HAP-1 (cell line): Measurements from ENCODE around the gene CEP112.
"Not testable (repeated sequence)": the region's sequence is repeated elsewhere in the genome, so short reads cannot be mapped to it uniquely, and the experiment has no call there.

Source experiments
- DNase-seq, 2 experiments: peaks; one replicate each; pipeline ENCODE4 v3.0.0-alpha.2; 2016 to 2020; ENCODE audit warnings: low spot score in 2 of 2
- H3K27me3 ChIP-seq: fragments of 250-450 bp; sonication (Bioruptor Pico); 2 replicates; pipeline ENCODE4 v1.5.1; 2020; ENCODE audit warnings: low read depth, mild to moderate bottlenecking, moderate library complexity
- H3K36me3 ChIP-seq: fragments of 250-450 bp; sonication (Bioruptor Pico); replicated peaks from 2 replicates; pipeline ENCODE4 v1.5.1; 2020; ENCODE audit warnings: mild to moderate bottlenecking
- H3K4me1 ChIP-seq: fragments of 250-450 bp; sonication (Bioruptor Pico); 2 replicates; pipeline ENCODE4 v1.5.1; 2020; ENCODE audit warnings: mild to moderate bottlenecking
- H3K4me3 ChIP-seq: fragments of 250-450 bp; sonication (Bioruptor Pico); 2 replicates; pipeline ENCODE4 v1.5.1; 2020; ENCODE audit warnings: mild to moderate bottlenecking, moderate library complexity
- H3K9me3 ChIP-seq: fragments of 250-450 bp; sonication (Bioruptor Pico); 2 replicates; pipeline ENCODE4 v1.5.1; 2020; ENCODE audit warnings: mild to moderate bottlenecking, moderate library complexity
- in situ Hi-C: fragments of 300-500 bp; cut with MboI; formaldehyde crosslinking; loops from 3 replicates; pipeline ENCODE4 v1.14.3; 2020; ENCODE audit warnings: low sequenced_read_pairs, inconsistent platforms, mixed read lengths

The CEP112 gene

DNA sequence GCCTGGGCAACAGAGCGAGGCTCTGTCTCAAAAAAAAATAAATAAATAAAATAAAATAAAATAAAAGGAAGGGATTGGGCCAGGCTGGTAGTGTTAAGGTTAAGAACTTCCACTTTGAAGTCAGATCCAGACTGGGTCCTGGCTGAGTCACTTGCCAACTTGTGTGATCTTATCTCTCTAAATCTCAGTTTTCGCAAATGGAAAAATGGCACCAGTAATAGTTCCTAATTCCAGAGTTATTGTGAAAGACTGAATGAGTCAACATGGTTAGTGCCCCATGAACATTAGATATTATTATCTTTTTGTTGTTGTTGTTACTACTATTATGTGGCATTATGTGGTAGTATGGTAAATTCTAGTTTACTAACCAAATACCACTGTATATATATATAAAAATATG, 442.5 kb downstream of the CEP112 start:
- no peaks in the 10 kb centered on the region for H3K9me3 ChIP-seq
- no peaks in the 10 kb centered on the region for H3K4me1 ChIP-seq
- H3K36me3 ChIP-seq = no peaks in the 10 kb centered on the region
- in situ Hi-C loops = no loop called here
- H3K4me3 ChIP-seq = no peak overlapping the region
- no peak for DNase-seq
- H3K27me3 ChIP-seq = no peaks in the 10 kb centered on the region

DNA sequence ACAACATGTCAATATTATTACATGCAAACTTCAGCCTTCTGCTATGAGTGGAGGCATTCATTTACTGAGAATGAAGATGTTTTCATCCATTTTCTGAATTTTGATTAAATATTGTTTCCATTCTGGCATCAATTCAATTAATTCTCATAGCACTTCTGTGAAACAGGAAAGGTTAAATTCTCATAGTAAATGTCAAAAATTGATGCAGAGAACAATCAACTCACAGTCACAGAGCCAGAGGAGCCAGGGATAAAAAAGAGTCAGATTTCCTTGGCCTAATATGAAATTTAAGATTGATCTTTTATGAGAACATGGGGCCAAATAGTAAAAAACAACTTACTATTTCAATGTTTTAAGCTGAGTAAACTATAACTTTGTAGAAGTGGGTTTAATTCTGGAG, 446.7 kb downstream of the CEP112 start:
- Histone ChIP-seq H3K9me3 (no peaks in the 10 kb centered on the region), H3K36me3 (no peaks in the 10 kb centered on the region), H3K4me1 (no peaks in the 10 kb centered on the region), H3K4me3 (no peak overlapping the region), H3K27me3 (no peaks in the 10 kb centered on the region)
- in situ Hi-C loops = no loop called here
- DNase-seq = no peak

DNA sequence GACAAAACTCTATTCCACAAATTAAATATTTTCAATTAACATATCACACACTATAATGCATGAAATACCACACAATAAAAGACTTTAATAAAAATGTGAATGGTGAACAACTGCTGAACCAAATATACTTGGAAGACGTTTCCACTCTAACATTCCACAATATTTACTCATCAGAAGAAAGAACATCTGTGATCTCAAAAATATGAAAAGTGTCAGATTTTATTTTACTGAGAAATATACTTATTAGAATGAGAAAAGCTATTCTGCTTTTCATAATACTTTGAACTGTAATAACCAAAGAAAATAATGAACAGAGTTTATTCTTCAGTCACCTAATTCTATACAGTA, 448.7 kb downstream of the CEP112 start:
- Histone ChIP-seq H3K4me1 (no peaks in the 10 kb centered on the region), H3K36me3 (no peaks in the 10 kb centered on the region), H3K27me3 (no peaks in the 10 kb centered on the region), H3K9me3 (no peaks in the 10 kb centered on the region), H3K4me3 (no peak overlapping the region)
- DNase-seq = no peak
- in situ Hi-C loops = no loop called here

DNA sequence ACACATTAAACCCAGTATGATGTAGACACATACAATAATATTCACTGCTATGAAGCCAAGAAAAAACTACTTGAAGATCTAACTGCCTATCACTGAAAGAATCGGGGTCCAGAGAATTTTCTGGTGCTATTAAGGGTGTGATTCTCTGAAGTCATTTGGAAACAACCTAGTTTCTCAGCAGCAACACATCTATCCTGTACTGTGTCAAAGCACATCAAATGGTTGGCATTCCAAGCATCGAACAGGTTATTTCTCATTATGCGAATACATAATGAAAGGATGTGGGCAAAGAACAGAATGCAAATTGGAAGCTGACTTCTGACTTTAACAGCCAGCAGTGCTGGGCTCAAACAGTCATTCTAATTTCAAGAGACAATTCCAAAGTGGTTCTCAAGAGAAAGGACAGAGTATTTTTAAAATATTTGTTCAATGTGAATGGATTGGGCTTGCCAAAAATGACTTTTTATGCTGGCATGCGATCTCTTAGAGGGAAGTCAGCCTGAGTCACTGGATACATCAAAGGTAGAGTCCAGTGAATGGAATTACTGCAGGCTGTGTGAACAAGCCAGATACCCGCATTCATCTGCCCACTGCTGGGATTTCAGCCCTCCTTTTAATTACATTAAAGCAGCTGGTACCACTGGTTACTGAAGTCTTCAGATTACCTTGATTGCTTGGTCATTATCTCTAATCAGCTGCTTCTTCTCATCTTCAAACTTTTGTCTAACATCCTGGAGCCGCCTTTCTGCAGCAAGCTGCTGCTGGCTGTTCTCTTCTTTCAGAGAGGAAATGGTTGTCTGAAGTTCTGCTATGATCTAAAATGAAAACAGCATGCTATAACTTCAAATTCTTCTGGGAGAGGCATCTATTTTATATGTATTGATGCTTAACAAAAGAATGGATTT, 449.3 kb downstream of the CEP112 start:
- Histone ChIP-seq H3K9me3 (no peaks in the 10 kb centered on the region), H3K4me1 (no peaks in the 10 kb centered on the region), H3K36me3 (no peaks in the 10 kb centered on the region), H3K4me3 (no peak overlapping the region), H3K27me3 (no peaks in the 10 kb centered on the region)
- DNase-seq = no peak
- in situ Hi-C loops = no loop called here

DNA sequence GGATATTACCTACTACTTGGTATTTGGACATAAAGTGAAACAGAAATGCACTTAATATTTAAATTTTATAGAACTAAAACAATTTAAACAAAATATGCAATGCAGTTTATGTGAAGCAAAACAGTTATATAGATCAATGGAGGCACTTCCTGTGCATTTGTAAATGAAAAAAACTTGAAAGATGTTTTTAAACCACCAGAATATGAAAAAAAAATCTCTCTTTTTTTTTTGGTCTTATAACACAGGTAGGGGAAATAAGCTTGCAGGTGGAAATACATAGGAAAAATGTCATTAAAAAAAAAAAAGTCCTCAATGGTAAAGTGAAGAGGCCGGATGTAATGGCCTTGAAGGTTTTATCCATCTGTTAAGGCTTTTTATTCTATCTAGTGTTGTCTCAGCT, 450.2 kb downstream of the CEP112 start:
- in situ Hi-C loops = no loop called here

DNA sequence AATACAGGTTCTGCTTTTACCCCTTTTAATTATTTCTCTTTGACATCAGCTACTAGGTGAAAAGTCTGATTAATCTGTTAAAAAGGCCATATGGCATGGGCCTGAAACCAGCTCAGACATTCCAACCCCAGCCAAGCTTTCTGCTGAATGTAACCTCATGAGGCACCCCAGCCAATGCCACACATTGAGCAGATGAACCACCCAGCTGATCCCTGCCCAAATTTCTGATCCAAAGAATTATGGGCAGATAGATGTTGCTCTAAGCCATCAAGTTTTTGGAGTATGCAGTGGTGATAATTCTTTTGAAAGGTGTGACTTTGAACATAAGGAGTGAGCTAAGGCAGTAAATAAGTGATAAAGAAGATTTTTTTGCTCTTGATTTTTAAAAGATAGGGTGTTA, 452.9 kb downstream of the CEP112 start:
- no peaks in the 10 kb centered on the region for H3K36me3 ChIP-seq
- DNase-seq = no peak
- in situ Hi-C loops = no loop called here
- H3K4me1 ChIP-seq = no peaks in the 10 kb centered on the region
- H3K27me3 ChIP-seq = no peaks in the 10 kb centered on the region
- H3K4me3 ChIP-seq = no peak overlapping the region
- no peaks in the 10 kb centered on the region for H3K9me3 ChIP-seq

More for the DNA sequence above, 450.2 kb downstream of the CEP112 start:
- no peaks in the 10 kb centered on the region for H3K36me3 ChIP-seq
- H3K4me1 ChIP-seq = no peaks in the 10 kb centered on the region
- no peaks in the 10 kb centered on the region for H3K9me3 ChIP-seq
- no peaks in the 10 kb centered on the region for H3K27me3 ChIP-seq
- no peak for DNase-seq
- H3K4me3 ChIP-seq = no peak overlapping the region

DNA sequence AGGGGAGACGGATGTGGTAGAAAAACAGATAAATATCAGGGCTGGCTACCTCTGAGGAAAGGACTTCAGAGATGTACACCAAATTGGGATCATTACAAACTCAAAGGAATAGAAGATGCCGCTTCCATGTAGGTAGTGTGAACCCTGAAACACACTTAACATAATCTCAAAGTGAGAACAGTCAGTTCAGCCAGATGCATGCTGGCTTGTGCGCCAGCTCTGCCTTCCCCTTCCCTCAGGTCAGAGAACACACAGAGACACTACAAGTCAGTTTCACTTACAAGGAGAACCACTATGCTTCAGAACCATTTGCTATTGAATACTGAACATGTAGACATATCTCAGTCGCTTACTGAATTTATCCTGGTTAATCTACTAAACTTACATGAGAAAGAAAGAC, 454.5 kb downstream of the CEP112 start:
- in situ Hi-C loops = no loop called here
- Histone ChIP-seq H3K36me3 (no peaks in the 10 kb centered on the region), H3K4me3 (no peak overlapping the region), H3K4me1 (no peaks in the 10 kb centered on the region), H3K27me3 (no peaks in the 10 kb centered on the region), H3K9me3 (no peaks in the 10 kb centered on the region)
- no peak for DNase-seq

DNA sequence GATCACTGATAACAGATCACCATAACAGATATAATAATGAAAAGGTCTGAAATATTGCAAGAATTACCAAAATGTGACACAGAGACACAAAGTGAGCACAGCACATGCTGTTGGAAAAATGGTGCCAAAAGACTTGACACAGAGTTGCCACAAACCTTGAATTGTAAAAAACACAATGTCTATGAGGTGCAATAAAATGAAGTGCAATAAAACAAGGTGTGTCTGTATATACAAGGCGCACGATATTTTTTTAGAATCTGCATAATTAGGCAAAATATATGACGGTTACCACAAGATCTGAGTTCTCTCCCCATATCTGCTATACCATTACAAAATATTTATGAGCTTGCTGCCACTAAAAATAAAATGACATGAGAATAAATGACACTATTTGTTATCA, 458.6 kb downstream of the CEP112 start:
- Histone ChIP-seq H3K4me1 (no peaks in the 10 kb centered on the region), H3K27me3 (no peaks in the 10 kb centered on the region), H3K36me3 (no peaks in the 10 kb centered on the region), H3K4me3 (no peak overlapping the region), H3K9me3 (no peaks in the 10 kb centered on the region)
- DNase-seq = no peak
- in situ Hi-C loops = no loop called here

DNA sequence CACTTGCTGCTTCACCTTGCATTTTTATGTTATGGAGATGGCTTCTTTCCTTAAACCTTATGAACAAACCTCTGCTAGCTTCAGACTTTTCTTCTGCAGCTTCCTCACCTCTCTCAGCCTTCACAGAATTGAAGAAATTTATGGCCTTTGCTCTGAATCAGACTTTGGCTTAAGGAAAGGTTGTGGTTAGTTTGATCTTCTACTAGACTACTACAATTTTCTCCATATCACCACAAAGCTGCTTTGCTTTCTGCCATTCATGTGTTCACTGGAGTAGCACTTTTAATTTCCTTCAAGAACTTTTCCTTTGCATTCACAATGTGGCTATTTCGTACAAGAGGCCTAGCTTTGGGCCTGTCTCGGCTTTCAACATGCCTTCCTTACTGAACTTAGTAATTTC, 459.3 kb downstream of the CEP112 start:
- H3K4me3 ChIP-seq, H3K9me3 ChIP-seq, DNase-seq, in situ Hi-C loops, H3K36me3 ChIP-seq, H3K27me3 ChIP-seq, H3K4me1 ChIP-seq: not testable (repeated sequence)

DNA sequence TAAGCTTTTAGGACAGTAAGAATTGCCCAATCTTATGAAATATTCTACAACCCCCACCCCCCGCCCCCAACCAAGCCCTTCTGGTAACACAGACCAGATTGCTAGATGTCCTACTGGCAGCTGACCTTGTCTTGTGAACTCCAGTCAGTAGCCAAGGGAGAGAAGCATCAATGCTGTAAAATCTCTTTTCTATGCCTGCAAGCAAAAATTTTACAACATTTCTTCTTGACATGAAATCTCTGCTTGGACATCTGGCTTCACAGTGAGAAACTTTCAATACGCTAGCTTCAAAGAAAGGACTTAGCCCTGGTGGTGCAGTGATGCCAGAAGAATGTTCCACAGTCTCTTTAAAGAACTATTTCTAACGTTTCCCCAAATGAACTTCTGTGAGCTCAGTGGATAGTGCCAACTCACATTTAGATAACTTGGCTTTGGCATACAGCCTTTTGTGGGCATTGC, 461.2 kb downstream of the CEP112 start:
- H3K4me3 ChIP-seq = no peak overlapping the region
- no peak for DNase-seq
- H3K36me3 ChIP-seq = no peaks in the 10 kb centered on the region
- in situ Hi-C loops = no loop called here
- no peaks in the 10 kb centered on the region for H3K27me3 ChIP-seq
- H3K9me3 ChIP-seq = no peaks in the 10 kb centered on the region
- no peaks in the 10 kb centered on the region for H3K4me1 ChIP-seq

DNA sequence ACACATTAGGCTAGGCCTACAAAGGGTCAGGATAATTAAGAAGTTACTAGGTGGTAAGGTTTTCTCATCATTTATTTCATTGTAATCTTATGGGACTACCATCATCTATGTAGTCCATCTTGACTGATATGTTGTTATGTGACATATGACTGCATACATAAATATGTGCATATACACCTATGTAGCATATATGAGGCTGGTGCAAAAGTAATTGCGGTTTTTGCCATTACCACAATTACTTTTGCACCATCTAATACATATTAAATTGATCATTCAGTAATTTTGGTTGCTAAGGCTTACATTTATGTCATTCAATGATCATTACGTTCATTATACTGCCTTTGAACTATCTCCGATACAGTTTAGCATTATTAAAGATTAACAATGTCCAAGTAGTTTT, 462.7 kb downstream of the CEP112 start:
- in situ Hi-C loops = no loop called here
- H3K36me3 ChIP-seq = no peaks in the 10 kb centered on the region
- H3K4me3 ChIP-seq = no peak overlapping the region
- no peak for DNase-seq
- H3K4me1 ChIP-seq = no peaks in the 10 kb centered on the region
- no peaks in the 10 kb centered on the region for H3K9me3 ChIP-seq
- no peaks in the 10 kb centered on the region for H3K27me3 ChIP-seq

DNA sequence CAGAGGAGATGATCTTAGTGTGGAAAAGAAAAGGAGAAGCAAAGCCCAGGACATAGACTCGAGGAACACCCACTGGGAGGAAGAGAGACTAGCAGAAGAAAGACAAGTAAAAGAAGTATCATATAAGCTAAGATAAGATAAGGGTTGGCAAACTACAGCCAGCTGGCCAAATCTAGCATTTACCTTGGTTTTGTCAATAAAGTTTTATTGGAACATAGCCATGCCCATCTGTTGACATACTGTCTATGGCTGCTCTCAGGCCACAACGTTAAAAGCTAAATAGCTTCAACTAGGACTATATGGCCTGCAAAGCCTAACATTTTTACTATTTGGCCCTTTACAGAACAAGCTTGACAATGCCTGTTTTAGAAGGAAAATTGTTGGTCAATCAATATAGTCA, 464.1 kb downstream of the CEP112 start:
- DNase-seq = no peak
- Histone ChIP-seq H3K9me3 (no peaks in the 10 kb centered on the region), H3K4me3 (no peak overlapping the region), H3K36me3 (no peaks in the 10 kb centered on the region), H3K4me1 (no peaks in the 10 kb centered on the region), H3K27me3 (no peaks in the 10 kb centered on the region)
- in situ Hi-C loops = no loop called here

DNA sequence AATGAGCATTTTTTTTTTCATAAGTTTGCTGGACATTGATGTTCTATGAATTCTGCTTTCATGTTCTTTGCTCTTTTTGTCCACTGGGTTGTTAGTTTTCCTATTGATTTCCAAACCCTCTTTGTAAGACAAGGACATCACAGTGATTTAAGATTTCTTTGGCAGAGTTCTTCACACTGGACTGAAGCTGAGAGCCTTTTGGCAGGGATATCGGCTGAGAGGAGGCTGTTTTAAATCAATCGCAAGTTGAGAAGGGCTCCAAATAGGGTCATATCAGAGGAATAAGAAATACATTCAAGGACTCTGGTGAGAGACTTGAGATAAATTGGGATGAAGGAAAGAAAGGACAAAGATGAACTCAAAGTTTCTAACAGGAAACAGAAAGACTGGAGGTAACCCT, 464.7 kb downstream of the CEP112 start:
- no peaks in the 10 kb centered on the region for H3K36me3 ChIP-seq
- H3K9me3 ChIP-seq = no peaks in the 10 kb centered on the region
- H3K4me3 ChIP-seq = no peak overlapping the region
- in situ Hi-C loops = no loop called here
- H3K27me3 ChIP-seq = no peaks in the 10 kb centered on the region
- DNase-seq = no peak
- no peaks in the 10 kb centered on the region for H3K4me1 ChIP-seq

DNA sequence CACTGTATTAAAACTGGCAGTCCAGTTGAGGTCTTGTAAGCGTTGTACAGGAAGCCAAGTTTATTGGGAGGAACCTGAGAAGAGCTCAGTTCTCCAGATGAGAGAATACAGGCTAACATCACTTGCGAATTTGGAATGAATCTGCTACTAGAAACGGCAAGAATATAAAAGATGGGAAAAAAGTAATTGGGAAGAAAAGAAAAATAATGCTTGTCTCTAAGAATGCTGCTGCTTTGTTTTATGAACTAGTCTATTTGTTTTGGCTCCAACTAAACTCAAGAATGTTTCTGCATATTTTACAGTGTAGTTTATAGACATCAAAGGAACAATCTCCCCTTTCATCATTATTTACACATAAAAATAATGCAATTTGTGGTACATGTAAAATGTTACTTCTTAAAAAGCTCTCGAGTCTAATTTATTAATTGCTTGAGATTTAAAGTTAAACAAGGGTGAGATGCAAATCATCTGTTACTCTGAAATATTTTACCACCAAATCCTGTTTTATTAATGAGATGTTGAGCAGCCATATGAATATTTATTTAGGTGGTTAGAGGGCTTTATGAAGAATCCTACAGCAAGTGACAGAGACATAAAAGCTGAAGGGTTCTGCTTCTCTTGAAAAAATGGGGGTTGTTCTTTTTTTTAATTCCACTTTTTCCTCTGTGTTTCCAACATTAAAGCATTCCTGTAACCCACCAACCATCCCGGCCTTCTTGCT, 468.3 kb downstream of the CEP112 start:
- Histone ChIP-seq H3K9me3 (no peaks in the 10 kb centered on the region), H3K36me3 (no peaks in the 10 kb centered on the region), H3K4me1 (no peaks in the 10 kb centered on the region), H3K27me3 (no peaks in the 10 kb centered on the region), H3K4me3 (no peak overlapping the region)
- in situ Hi-C loops = loop anchor here (25.0 kb wide), 1 partner anchor 439 kb away; no protein-coding TSS in a partner anchor
- no peak for DNase-seq
